NCI-H146 (cell line): ENCODE measurements around the gene BTN3A1.
A peak's percentile ranks its signal among the peaks of the same experiment; 100 is the strongest.
"Not testable (repeated sequence)": the region's sequence is repeated elsewhere in the genome, so short reads cannot be mapped to it uniquely, and the experiment has no call there.

Experiments
- DNase-seq: peaks from one replicate; lab custom pipeline; 2025; lab: John Stamatoyannopoulos, UW

Gene BTN3A1

GRCh38 chr6:26401987-26402658 lies at the start of gene BTN3A1:
BTN3A1 (plus strand) TSS chr6:26402275; CDS start chr6:26405564, 3,289 bp downstream.
- DNase-seq: peak; percentile 65

DNA sequence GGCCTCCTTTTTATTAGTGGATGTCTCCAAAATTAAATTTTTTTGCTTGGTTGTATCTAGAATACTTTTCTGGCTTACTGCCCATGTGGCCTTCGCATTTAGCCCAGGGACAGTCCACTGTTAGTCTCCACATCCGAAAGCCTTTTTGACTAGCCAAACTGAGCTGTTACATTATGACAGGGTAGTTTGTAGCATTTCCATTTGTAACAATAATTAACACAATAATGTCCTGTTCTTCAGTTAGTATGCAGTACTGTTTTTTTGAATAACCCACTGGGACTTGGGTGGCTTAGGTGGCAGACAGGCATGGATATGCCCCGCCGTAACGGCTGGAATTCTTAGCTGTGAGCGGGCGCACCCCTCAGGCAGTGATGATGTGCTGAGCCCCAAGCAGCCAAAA lies 49.8 kb upstream of the BTN3A1 start:
- no peak for DNase-seq

DNA sequence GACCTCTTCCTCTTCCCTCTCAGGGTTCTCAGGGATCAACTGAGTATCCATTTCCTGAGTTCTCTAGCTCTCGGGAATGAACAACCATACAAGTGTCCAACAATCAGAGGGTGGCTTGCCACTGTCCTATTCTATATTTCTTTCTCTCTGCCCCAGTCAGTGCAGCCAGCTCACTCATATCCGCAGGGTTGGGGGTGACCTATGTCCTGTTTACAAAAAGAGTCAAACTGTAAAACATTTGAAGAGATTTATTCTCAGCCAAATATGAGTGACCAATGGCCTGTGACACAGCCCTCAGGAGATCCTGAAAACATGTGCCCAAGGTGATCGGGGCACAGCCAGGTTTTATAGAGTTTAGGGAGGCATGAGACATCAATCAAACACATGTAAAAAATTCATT lies 47.9 kb upstream of the BTN3A1 start:
- no peak for DNase-seq

- no peak for DNase-seq
Measured at GRCh38 chr6:26355366-26355765, 46.7 kb upstream of the BTN3A1 start.

DNA sequence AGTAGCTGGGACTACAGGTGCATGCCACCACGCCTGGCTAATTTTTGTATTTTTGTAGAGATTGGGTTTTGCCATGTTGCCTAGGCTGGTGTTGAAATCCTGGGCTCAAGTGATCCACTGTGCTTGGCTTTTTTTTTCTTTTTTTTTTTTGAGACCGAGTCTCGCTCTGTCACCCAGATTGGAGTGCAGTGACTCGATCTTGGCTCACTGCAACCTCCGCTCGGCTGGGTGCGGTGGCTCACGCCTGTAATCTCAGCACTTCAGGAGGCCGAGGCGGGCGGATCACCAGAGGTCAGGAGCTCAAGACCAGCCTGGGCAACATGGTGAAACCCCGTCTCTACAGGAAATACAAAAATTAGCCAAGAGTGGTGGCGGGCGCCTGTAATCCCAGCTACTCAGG lies 44.5 kb upstream of the BTN3A1 start:
- not testable (repeated sequence) for DNase-seq

DNA sequence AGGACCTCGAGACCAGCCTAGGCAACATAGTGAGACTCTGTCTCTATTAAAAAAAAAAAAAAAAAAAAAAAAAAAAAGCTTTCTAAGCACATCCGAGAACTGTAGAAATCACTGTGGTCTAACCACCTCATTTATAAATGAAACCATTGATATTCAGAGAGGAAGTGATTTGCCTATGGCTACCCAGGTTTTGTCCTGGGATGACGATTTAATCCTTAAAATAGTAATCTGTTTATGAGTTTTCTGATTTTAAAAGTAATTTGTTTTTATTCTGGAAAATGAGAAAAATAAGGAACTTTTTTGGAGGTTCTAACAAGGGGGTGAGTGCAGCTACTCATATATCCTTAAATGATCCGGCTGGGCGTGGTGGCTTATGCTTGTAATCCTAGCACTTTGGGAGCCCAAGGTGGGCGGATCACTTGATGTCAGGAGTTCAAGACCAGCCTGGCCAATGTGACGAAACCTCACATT lies 43.5 kb upstream of the BTN3A1 start:
- DNase-seq: no peak

DNA sequence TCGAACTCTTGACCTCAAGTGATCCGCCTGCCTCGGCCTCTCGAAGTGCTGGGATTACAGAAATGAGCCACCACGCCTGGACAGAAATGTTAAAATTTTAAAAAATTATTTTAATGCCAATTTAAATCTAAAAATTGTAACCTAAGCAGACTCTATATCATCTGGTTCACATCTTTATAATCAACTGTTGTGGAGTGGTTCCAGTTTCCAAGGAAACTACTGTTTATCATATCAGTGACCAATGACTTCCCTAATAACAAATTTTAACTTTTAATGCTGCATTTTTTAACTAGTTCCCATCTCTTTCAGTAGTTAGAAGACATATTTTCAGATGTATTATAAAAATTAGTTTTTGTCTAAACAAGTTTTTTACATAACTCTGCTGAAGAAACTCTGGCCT lies 42.3 kb upstream of the BTN3A1 start:
- no peak for DNase-seq

DNA sequence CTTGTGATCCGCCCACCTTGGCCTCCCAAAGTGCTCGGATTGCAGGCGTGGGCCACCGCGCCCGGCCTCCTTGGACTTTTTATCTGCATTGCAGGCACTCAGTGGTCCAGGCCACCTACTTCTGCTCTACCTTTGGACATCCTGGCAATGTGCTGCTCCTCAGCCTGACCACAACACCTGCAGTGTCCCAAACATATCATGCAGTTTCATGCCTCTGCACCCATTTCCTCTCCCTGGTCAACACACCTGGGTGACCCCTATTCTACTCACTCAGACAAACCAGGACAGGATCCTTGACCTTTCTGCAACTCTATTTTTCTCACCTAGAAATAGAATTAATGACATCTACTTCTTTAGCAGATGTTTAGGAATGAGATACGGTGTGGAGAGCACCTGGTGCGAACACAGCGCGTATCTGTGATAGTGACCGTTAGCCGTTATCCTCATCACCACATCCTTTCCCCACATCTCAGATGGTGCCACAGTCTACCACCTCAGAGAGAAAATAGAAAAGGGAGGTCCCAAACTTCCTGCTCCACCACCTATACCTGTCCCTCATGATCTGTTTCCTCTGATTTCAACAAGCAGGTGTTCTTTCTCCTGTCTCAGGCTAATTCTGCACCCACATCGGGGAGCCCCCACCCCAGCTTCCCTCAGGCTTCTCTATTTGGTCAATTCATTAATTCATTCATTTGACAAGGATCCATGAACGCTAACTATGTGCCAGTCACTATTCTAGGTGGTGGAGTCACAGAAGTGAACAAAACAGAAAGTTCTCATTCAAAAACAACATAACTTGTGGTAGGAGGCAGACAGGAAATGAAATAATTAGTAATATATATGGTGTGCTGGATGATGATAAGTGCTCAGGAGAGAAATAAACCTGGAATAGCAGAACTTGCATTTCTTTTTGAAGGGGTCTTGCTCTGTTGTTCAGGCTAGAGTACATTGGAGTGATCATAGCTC lies 41.3 kb upstream of the BTN3A1 start:
- no peak for DNase-seq

- DNase-seq: no peak
Measured at GRCh38 chr6:26361544-26361943, 40.5 kb upstream of the BTN3A1 start.

GRCh38 chr6:26362093-26362835 lies 39.8 kb upstream of the BTN3A1 start:
- no peak for DNase-seq

DNA sequence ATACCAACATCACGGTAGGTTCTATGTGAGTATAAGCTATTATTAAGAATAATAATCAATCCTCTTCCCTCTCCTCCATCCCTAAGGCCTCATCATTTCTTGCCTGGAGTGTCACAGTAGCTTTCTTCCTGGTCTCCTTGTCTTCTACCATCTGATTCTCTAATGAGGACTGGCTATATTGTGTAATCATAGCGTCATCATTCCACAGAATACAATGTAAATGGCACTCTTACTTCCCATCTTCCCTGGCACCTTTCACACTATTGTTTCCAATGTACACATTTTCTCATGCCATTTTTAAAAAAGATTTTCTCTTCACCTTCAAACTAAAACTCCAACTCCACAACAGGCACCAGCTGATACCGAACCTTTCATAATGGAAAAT lies 39.2 kb upstream of the BTN3A1 start:
- no peak for DNase-seq

DNA sequence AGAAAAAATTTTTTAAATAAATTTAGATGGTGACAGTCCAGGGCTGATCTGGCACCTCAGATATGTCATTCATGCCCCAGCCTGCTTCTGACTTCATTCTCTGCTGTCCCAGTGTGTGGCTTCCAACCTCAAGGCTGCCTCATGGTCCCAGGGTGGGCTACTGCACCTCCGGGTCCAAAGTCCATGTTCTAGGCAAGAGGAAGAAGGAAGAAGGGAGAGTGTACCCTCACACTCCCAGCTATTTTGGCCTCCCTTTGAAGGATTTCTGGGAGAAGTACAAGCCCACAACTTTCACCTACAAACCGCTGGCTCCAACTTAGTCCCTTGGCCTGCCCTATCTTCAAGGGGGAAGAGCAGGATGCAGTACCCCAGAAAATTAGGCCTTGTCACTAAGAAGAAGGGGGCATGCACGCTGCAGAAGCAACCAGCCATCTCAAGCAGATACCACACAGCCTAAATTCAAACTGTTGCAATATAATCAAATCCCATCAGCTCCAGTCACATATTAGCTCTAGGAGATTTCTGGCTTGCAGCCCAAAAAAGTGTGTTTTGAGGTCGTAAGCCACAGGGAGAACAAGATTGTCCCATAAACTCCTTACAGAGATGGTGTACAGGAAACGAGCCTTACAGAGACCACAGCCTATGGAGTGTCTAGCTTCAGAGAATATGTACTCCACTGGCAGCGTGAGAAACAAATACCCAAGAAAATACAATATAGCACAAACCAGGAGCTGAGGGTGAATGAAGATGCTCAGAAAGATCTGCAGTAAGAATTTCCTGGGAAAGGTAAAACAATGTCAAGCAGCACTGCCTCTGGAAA lies 38.0 kb upstream of the BTN3A1 start:
- no peak for DNase-seq

DNA sequence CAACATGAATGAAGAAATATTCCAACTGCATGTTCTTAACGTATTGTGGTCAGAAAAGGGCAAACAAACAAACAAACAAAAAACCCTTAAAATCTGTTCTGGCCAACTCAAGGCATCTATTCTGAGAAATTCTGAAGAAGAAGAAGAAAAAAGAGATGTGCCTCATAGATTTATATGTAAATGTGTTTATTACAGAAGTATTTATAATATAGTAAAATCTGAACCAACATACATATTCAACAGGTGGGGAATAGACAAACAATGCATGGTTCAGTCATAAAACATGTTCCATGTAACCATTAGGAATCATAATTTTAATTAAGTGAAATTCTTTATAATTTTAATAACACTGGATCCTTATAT lies 36.5 kb upstream of the BTN3A1 start:
- no peak for DNase-seq

- DNase-seq: peak; percentile 13
Measured at GRCh38 chr6:26366504-26366903, 35.6 kb upstream of the BTN3A1 start.

- DNase-seq: no peak
Measured at GRCh38 chr6:26367114-26367513, 35.0 kb upstream of the BTN3A1 start.

DNA sequence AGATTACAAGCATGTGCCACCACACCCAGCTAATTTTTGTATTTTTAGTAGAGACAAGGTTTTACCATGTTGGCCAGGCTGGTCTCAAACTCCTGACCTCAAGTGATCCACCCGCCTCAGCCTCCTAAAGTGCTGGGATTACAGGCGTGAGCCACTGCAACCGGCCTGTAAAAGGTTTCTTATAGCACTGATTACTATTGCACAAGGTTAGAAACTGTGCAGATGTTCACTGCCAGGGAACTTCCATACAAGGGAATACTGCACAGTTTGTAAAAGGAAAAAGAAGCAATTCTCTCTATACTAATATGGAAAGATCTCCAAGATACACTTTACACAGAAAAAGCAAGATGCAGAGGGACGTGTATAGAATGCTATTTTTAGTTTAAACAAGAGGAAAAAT lies 30.3 kb upstream of the BTN3A1 start:
- not testable (repeated sequence) for DNase-seq

GRCh38 chr6:26372308-26373144 lies 29.5 kb upstream of the BTN3A1 start:
- DNase-seq: no peak

- DNase-seq: peak; percentile 60
Measured at GRCh38 chr6:26375270-26375669, 26.8 kb upstream of the BTN3A1 start.

GRCh38 chr6:26377719-26378118 lies 24.4 kb upstream of the BTN3A1 start:
- DNase-seq: no peak

DNA sequence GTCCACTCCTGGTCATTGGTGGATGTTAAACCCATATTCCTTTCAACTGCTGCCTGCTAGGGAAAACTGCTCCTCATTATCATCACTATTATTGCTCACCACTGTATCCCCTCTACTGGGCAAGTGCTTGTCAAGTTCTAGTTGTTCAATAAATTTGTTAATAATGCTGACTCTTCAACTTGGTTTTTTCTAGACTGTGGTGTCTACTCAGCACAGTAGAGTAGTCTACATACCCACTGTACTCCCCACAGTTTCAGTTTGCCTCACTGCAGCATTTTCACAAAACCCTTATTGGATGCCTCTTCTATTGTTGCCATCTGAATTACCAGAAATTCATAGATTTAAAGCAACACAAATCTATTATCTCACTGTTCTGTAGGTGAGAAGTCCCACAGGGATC lies 23.9 kb upstream of the BTN3A1 start:
- not testable (repeated sequence) for DNase-seq

DNA sequence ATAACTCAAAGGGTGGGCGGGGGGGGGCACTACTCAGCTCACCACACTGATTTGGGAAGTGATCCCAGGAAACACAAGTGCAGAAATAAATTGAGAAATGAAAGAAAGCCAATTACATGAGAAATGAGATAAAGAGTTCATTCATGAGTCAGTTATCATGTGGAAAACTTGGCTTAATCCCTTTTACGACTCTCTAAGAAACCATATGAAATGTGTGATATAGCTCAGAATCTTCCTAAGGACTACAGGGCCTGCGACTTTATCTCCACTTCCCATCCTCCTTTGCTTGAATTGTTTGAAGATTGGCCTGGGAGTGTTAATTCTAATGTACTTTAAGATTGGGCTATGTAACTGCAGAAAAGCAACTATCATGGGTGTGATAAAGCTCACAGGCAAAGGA lies 22.8 kb upstream of the BTN3A1 start:
- no peak for DNase-seq
